Adrenal gland (tissue), 12 donors: ENCODE results near the gene AKAP13. TPM values are rescaled to one million over a fixed set of nuclear protein-coding genes. Genes with fewer than 3 reads are reported as not detected.

Experiments used
- DNase-seq, 7 donors: peaks; one replicate each; pipeline ENCODE4 v3.0.0-alpha.2; 2019 to 2020
- H3K27ac ChIP-seq, 5 donors: fragments of 200-600 bp; sonication (generic) in 4 of 5; 1 replicate in 3 of 5; 2 replicates in 2 of 5; pipeline versions ENCODE4 v1.5.1 to v1.8.0; 2016 to 2020; ENCODE audit warnings: mild to moderate bottlenecking in 1 of 5
- H3K27me3 ChIP-seq: fragments of 200-600 bp; 2 replicates; pipeline ENCODE4 v1.8.0; 2021
- H3K36me3 ChIP-seq, 2 donors: fragments of 200-600 bp; replicated peaks in 1 of 2; 1 replicate in 1 of 2; 2 replicates in 1 of 2; pipeline versions ENCODE4 v1.5.1 to v1.8.0; 2018 to 2022
- H3K4me1 ChIP-seq, 2 donors: fragments of 200-600 bp; replicated peaks in 1 of 2; 1 replicate in 1 of 2; 2 replicates in 1 of 2; pipeline versions ENCODE4 v1.5.1 to v1.8.0; 2018 to 2021
- H3K4me3 ChIP-seq, 4 donors: fragments of 200-600 bp; sonication (generic) in 3 of 4; one replicate each; pipeline ENCODE4 v1.5.1; 2016 to 2018
- H3K9me3 ChIP-seq, 3 donors: fragments of 200-600 bp; sonication (generic) in 1 of 3; replicated peaks in 1 of 3; 1 replicate in 2 of 3; 2 replicates in 1 of 3; pipeline versions ENCODE4 v1.5.1 to v1.8.0; 2016 to 2021
- CTCF ChIP-seq, 6 experiments: fragments of 450-650 bp in 4 of 6; fragments of 200-600 bp in 2 of 6; sonication (generic) in 1 of 6; IDR thresholded peaks; 1 replicate in 5 of 6; 2 replicates in 1 of 6; pipeline versions ENCODE4 v1.5.1 to v1.8.0; 2016 to 2021; ENCODE audit warnings: antibody characterized with exemption in 6 of 6, mild to moderate bottlenecking in 2 of 6, moderate library complexity in 1 of 6
- POLR2A ChIP-seq, 2 donors: fragments of 450-650 bp; IDR thresholded peaks; one replicate each; pipeline ENCODE4 v1.6.1; 2017; ENCODE audit warnings: antibody characterized with exemption in 2 of 2, mild to moderate bottlenecking in 2 of 2, moderate library complexity in 1 of 2
- WGBS, 4 donors: extraction: QIAGEN DNeasy Blood & Tissue Kit in 2 of 4; methylation state at CpG; one replicate each; pipeline versions ENCODE4 v1.1.5 to v1.1.7; 2013 to 2017; 5-methylcytosine and 5-hydroxymethylcytosine counted together
- intact Hi-C, 2 donors: fragments of 100-400 bp; cut with DNase I; formaldehyde crosslinking; loops; one replicate each; pipeline versions ENCODE4 v1.14.1 to v1.15.0; 2022 to 2023
- polyA plus RNA-seq, 3 donors: library from polyadenylated mRNA; stranded (reverse); fragments of 200-250 nt in 2 of 3; fragments of 350-450 nt in 1 of 3; fragmentation: Illumina TruSeq in 1 of 3; extraction: RNeasy Lipid Tissue Mini Kit (QIAGEN cat#74804) in 1 of 3; gene quantifications; one replicate each; pipeline ENCODE4 v1.2.3, GENCODE V29; 2013 to 2014
- total RNA-seq, 9 donors: library from RNA; depleted of rRNA in 4 of 9; stranded (reverse); fragments of >200 nt in 4 of 9; fragments of 120-200 nt in 1 of 9; fragmentation: NEBNext Ultra II Directional in 1 of 9; extraction: Animal tissue kit (Norgen Biotek cat#: 25700) in 1 of 9; gene quantifications; one replicate each; pipeline versions ENCODE4 v1.1.0 to v1.2.4, GENCODE V29; 2013 to 2023
- donor health status: healthy with polysubstance abuse.
- donor health status: Bipolar disorder and iron deficiency.
- donor health status: DM: yes; HTN: yes; CAD: no.
- donor health status: DM: no; HTN: no; CAD: no.
- donor health status: DM: no; HTN: no; CAD: no.
- donor health status: DM: yes; HTN: yes; CAD: no.

Gene AKAP13
- total and polyA plus RNA-seq, 12 donors: 42.7 to 144 (median 89.2) TPM

DNA sequence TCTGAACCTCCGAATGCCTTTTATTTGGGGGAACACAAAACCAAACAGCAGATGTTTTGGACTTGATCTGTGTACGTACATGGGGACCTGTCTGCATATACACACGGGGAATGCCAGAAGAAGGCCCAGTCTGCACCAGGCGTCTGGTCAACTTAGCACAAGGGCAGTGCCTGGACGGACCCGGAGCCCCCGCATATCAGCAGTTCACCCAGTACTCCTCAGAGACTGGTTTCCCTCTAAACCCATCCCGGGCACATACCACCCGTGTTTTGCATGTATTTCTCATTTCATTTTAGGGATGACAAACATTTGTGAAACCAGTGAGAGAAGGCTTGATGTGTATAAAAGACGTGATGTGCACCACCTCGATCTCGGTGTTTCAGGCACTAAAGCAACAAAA, 364.6 kb downstream of the AKAP13 start:
- DNase-seq: peak in 3 of 7 donors; percentile 13 to 51 (median 18)

DNA sequence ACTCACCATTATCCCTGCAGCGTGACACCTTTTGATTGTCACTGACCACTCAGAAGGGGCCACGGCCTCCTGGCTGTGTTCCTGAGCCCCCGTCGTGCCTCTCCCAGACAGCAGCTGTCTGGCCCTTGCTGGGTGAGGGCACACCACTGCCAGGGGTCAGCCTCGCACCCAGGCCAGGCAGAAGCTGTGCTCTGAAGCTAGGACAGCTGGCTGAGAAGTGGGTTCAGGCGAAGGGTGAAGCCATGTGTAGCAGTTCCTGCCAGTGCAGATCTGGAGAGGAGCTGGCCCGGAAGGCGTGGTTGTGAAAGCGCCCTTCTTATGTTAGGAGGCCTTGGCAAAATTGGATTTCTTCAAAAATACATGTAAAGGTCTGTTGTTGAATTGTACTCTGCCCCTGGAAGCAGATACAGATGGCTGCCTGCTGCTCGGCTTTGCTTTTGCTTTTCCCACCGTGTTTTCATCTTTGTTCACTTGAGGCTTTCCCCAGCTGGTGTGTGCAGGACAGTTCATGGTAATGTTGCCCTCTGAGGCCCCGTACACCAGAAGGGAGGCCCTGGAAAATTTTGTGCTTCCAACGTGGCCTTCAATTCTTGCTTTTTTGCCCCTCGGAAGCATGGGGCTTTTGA, 365.2 kb downstream of the AKAP13 start:
- peak in 3 of 7 donors; percentile 15 to 48 (median 18) for DNase-seq
- TF ChIP-seq CTCF (IDR thresholded peaks at IDR 0.05) (no peak), POLR2A (IDR thresholded peaks at IDR 0.05) (no peak)
- Histone ChIP-seq H3K27ac (peak overlapping the region in 1 of 5 donors; percentile 32), H3K9me3 (no peaks in the 10 kb centered on the region), H3K27me3 (no peaks in the 10 kb centered on the region), H3K4me3 (no peak overlapping the region), H3K36me3 (peaks cover 0 to 79% of the 10 kb centered on the region in 2 donors), H3K4me1 (peaks cover 0 to 10% of the 10 kb centered on the region in 2 donors)
- whole genome bisulfite sequencing, 4 donors: 73 to 77% (median 75%) methylated on average over 10 to 14 of the region's 14 CpGs
- intact Hi-C loops: no loop called here

More for the DNA sequence above, 364.6 kb downstream of the AKAP13 start:
- WGBS, 4 donors: 86 to 94% (median 90%) methylated on average over 12 of the region's 12 CpGs
- Histone ChIP-seq H3K27me3 (no peaks in the 10 kb centered on the region), H3K4me1 (peaks cover 0 to 10% of the 10 kb centered on the region in 2 donors), H3K9me3 (no peaks in the 10 kb centered on the region), H3K36me3 (peaks cover 0 to 84% of the 10 kb centered on the region in 2 donors), H3K27ac (no peak overlapping the region), H3K4me3 (no peak overlapping the region)
- intact Hi-C loops: no loop called here
- TF ChIP-seq CTCF (IDR thresholded peaks at IDR 0.05): no peak
- no peak for TF ChIP-seq POLR2A (IDR thresholded peaks at IDR 0.05)

GRCh38 chr15:85746641-85747040, 366.2 kb downstream of the AKAP13 start:
- no peaks in the 10 kb centered on the region for H3K27me3 ChIP-seq
- no peak overlapping the region for H3K4me3 ChIP-seq
- peaks cover 0 to 10% of the 10 kb centered on the region in 2 donors for H3K4me1 ChIP-seq
- peak in 2 of 7 donors; percentile 3 to 51 for DNase-seq
- no peaks in the 10 kb centered on the region for H3K9me3 ChIP-seq
- intact Hi-C loops: no loop called here
- 91 to 97% (median 94%) methylated on average over 11 to 12 of the region's 12 CpGs for WGBS, 4 donors
- H3K36me3 ChIP-seq: peaks cover 0 to 70% of the 10 kb centered on the region in 2 donors
- no peak for TF ChIP-seq POLR2A (IDR thresholded peaks at IDR 0.05)
- no peak for TF ChIP-seq CTCF (IDR thresholded peaks at IDR 0.05)
- H3K27ac ChIP-seq: no peak overlapping the region

DNA sequence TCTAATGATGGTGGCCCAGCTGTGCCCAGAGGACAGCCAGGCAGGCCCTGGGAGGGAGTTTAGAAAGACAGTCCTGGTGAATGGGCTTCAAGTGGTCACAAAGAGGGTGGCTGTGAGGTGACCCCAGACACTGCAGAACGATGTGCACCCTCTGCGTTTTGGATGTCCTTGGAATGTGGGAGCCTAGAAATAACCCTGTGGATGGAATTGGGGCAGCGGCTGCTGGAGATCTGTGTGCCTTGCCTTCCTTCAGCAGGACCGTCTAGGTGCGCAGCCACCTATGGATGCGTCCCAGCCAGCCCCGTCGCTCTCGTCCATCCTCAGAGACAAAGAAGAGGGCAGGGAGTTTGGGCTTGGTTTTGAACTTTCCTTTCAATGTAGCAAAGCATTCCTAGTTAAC, 367.8 kb downstream of the AKAP13 start:
- Histone ChIP-seq H3K4me1 (peaks cover 0 to 14% of the 10 kb centered on the region in 2 donors), H3K27ac (peak overlapping the region in 2 of 5 donors; percentile 17 to 34), H3K27me3 (no peaks in the 10 kb centered on the region), H3K4me3 (no peak overlapping the region), H3K9me3 (no peaks in the 10 kb centered on the region), H3K36me3 (peaks cover 0 to 57% of the 10 kb centered on the region in 2 donors)
- TF ChIP-seq CTCF (IDR thresholded peaks at IDR 0.05): no peak
- DNase-seq: peak in 3 of 7 donors; percentile 6 to 41 (median 11)
- intact Hi-C loops: no loop called here
- 79 to 95% (median 90%) methylated on average over 8 to 9 of the region's 9 CpGs for WGBS, 4 donors
